C4-2B (cell line): Measurements from ENCODE around the gene ADAM19.

Source experiments
- ZFX ChIP-seq: fragments of 450-650 bp; IDR thresholded peaks from 2 replicates; pipeline ENCODE4 v1.6.1; 2017
- TF ChIP-seq, protein P1 (sequence below): fragments of 450-650 bp; conservative IDR thresholded peaks from 2 replicates; pipeline ENCODE4 v1.5.1; 2017; ENCODE audit warnings: mild to moderate bottlenecking

DNA sequence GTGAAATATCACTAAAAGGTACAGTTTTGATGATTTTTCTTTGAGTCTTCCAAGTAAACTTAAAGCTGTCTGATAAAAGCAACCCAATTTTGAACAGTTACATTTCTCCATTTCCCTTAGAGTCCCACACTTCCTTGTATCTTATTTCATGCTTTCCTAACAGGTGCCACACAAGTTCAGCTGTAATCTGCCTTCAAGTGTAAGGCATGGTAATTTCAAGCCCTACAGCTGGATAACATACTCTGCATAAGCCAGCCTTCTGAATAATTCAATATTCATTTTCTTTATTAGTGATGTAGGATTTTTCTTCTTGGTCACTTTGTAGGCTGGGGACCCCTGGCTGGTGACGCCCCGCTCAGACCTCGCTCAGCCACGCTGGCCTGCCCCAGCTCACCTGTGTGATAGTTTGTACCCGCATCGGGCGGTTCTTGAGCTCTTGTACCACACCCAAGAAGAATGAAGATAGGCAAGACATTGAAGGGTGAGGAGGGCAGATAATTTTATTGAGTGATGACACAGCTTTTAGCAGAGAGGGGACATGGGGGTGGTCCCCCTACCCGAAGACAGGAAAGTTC, 42.7 kb upstream of the ADAM19 start:
- TF ChIP-seq, protein P1, sequence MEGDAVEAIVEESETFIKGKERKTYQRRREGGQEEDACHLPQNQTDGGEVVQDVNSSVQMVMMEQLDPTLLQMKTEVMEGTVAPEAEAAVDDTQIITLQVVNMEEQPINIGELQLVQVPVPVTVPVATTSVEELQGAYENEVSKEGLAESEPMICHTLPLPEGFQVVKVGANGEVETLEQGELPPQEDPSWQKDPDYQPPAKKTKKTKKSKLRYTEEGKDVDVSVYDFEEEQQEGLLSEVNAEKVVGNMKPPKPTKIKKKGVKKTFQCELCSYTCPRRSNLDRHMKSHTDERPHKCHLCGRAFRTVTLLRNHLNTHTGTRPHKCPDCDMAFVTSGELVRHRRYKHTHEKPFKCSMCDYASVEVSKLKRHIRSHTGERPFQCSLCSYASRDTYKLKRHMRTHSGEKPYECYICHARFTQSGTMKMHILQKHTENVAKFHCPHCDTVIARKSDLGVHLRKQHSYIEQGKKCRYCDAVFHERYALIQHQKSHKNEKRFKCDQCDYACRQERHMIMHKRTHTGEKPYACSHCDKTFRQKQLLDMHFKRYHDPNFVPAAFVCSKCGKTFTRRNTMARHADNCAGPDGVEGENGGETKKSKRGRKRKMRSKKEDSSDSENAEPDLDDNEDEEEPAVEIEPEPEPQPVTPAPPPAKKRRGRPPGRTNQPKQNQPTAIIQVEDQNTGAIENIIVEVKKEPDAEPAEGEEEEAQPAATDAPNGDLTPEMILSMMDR = no peak
- TF ChIP-seq ZFX = no peak
